HG02870 (cell line): Measurements from ENCODE around the gene PSPN.

Experiments
- ATAC-seq: cut with Tn5 transposase; IDR thresholded peaks from one replicate; pipeline ENCODE4 v1.9.1; 2021; ENCODE audit warnings: mild to moderate bottlenecking, moderate library complexity; ENCODE audit not compliant: unreplicated experiment

The PSPN gene

GRCh38 chr19:6333439-6333838 is 42.3 kb downstream of the PSPN start, which contains the start of gene ACER1:
TSS of gene ACER1 (minus strand) at chr19:6333612. CDS start at chr19:6333551, 61 bp downstream.
- no peak for ATAC-seq

- ATAC-seq = no peak
Measured at GRCh38 chr19:6326815-6327214, 48.9 kb downstream of the PSPN start.

GRCh38 chr19:6325614-6326013 is 50.1 kb downstream of the PSPN start:
- ATAC-seq = no peak
